OCI-M1 (cell line): Measurements from ENCODE around the gene FOXF1.

Experiments
- DNase-seq: peaks from one replicate; lab custom pipeline; 2025; lab: John Stamatoyannopoulos, UW

FOXF1 gene

DNA sequence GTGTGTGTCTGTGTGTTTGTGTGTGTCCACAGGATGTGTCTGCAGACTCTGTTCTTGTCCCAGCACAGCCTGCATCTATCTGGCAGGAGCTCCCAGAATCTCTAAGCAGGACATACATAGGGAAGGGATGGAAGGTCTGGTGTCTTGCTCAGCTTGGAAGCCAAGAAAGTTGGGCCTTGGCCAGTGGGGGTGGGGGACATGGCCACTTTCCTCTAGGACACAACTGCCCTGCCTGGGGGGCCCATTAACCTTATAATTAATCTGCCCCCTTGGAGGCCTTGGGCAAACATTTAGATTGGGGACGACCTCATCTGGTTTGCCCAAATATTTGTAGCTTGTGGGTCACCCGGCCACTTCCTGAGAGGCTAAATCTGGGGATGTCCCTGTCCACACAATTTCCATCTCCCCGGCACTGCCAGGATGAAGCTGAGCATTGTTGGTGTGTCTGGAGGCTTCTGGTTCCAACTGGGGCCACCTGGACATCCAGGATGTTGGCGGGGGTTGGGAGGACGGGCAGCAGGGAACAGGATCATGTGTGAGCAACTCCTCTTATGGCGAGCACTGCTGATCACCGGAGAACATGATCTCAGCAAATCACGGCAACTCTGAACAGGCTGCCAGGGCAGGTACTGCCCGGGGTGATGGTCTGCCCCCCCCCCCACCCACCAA, 17.2 kb upstream of the FOXF1 start:
- DNase-seq, result no peak

DNA sequence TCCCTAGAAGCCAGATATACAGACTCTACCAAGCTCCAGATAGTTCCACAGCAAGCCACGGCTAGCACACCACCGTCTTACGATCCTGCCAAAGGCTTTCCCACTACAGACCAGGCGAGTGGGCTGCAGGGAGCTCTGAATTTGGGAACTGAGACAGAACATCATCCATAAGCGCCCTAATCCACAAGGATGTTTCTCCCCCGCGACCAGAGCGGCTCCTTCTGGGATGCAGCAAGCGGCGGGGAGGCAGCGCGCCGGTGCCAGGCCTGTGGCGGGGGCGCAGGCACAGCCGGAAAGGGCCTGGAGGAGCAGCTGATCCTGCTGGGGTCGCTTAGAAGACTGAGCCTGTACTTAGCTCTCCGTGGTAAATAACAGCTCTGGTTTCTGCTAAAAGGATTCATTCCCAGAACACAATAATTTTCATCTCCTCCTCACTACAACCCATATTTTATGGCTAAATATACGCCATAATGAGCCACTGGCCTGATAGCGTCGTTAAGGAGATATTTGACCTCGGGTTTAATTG, 16.2 kb upstream of the FOXF1 start:
- no peak for DNase-seq

DNA sequence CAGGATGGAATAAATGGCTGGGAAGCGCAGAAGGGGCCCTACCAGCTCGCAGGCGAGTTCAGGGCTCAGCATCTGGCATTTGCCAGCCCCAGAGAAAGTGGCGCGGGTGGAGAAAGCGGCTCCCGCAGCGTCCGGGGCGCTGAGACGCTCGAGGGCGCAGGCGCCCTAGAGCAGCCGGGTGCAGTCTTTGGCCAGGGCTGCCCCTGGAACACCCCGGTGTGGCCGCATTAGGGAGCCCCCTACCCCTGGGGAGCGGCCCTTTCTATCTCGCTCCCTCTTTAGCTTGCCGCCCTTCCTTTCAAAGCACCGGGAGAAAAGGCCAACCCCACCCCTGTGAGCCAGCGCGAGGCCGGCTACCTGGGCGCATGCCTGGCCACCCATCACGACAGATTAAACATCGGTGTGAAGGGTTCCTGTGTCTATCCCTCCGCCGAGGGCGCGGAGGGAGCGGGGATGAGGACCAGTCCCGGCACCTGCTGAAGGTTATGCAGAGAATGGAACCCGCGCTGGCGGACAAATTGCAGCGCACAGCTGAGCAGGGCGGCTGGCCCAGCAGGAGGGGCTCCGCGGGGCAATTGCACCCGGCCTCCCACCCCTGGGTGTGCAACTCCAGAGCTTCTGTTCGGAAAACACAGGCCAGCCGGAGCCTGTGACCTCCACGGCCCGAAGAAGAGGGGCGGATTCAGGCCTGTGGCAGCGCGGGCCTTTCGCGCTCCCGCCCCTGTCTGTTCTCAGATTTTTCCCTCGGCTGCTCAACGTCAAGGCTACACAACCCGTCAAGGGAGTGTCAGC, 15.6 kb upstream of the FOXF1 start:
- no peak for DNase-seq

DNA sequence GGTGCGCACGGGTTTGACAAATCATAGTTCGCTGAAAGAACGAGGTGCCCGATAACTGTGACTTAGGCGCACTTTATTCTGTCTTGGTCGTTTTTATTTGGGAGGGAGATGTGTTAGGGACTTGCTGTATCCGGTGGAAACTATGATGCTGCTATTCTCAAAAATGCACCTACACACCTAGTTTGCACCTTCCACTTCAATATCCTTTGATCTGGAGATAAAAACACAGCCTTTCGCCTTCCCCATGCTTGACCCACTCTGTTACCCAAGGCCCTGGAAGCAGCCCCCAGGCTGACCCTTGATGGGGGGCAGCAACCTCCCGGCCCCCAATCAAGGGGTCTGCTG, 15.0 kb upstream of the FOXF1 start:
- no peak for DNase-seq

DNA sequence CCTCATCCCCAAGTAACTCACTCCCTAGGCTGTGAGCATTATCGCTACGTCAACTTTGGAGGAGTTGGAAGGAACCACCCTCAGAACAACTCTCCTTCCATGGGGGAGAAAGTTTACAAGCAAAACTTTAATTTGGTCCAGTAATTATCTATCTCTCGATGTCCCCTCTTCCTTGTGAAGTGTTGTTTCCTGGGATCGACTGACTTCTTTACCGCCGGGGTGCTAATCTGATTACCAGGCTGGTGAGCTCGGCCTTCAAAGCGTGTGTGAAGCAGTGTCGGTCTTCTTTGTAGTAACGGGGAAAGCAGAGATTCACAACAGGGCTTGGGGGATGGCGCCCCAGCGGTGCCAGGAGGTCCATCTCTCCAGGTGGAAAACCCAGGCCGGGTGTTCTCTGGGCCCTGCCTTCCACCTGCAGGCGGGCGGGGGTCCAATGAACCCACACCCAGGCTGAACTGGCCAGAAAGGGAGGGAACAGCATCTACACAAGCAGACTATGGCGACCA, 14.5 kb upstream of the FOXF1 start:
- no peak for DNase-seq

DNA sequence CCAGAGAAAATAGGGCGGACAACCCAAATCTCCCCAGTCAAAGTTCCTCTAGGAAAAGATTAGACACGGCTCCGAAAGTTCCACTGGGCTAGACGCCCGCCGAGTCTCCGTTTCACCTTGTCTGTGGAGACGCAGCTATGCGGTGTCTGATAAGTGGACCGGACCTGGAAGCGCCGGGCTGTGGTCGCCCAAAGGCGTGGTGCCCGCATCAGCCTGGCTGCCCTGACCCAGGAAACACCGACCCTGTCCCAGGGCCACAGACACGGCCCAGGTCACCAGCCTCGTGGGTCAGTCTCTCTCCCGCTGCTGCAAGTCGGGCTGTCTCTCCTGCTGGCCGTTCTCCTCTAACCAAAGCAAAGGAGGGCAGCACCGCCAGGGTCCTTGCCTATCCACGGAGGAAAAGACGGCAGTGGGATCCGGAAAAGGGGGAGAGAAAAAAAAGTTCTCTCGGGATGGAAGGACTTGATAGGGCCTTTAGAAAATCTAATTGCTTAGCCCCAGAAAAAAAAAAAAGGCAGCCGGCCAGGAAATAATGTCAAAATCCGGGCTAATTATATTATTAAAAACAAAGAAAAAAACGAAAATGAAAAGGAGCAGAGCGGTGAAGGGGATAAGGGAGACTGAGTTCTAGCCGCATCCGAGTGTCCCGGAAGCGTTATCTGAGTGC, 13.9 kb upstream of the FOXF1 start:
- no peak for DNase-seq

DNA sequence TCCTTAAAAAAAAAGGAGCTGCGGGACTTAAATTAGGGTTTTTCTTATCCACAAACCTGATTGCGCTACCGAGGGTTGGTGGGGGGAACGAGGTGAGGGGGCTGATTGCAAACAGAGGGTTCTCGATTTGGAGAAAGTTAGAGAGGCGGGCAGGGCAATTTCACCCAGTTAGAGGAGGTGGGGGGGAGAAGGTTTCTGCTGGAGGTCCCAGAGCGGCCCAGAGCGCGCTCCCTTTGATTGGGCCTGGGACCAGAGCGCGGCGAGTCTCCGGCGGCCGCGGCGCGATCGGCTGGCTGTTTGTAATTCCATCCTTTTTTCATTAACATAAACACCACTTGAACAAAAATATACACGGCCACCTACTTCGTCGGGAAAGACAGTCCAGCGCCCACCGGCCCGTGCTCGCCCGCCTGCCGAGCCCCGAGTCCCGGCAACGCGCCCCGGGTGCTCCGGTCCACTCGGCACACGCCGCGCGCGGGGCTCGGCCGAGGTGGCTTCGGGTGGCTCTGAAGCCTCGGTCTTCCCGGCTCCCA, 13.3 kb upstream of the FOXF1 start:
- no peak for DNase-seq

DNA sequence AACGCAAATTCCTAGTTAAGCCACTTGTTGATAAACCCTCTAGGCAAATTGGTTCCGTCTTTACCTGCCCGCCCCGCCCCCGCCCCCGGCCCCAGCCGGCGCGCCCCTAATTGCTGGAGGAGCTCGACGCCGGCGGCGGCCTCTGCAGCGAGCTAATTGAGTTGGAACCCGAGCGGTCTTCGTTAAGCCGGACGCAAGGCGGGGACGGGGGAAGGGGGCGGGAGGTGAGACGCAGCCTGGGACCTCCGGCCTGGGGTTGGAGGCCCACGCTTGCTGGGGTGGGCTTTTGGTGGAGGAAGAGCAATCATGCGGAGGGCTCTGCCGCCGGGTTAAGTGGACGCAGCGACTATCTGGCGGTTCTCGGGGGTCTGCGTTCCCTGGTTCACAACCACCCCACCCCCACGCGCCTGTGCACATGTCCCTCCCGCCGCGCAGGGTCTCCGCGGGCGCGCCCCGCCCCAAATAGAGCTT, 12.7 kb upstream of the FOXF1 start:
- no peak for DNase-seq

DNA sequence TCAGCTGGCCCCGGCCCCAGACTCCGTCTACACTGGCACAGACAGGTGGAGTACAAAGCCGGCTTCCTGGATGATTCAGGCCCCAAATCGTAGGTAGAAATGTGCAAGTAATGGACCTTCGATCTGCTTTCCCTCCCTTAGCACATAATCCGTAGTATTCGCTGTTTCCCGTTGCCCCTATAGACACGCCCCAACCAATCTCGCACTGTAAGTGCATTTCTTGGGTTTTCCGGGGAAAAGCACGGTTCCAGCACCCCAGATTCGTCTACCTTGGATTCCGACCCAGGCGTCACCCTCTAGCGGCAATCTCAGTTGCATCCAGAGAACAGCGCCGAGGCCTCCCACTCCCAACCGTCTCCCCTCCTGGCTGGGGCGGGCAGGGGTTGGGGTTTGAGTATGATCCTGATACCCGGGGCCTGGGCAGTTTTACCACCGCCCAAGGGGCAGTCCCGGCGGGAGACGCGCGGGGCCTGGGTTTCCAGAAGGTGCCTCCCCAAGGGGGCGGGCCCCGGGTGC, 12.1 kb upstream of the FOXF1 start:
- no peak for DNase-seq

DNA sequence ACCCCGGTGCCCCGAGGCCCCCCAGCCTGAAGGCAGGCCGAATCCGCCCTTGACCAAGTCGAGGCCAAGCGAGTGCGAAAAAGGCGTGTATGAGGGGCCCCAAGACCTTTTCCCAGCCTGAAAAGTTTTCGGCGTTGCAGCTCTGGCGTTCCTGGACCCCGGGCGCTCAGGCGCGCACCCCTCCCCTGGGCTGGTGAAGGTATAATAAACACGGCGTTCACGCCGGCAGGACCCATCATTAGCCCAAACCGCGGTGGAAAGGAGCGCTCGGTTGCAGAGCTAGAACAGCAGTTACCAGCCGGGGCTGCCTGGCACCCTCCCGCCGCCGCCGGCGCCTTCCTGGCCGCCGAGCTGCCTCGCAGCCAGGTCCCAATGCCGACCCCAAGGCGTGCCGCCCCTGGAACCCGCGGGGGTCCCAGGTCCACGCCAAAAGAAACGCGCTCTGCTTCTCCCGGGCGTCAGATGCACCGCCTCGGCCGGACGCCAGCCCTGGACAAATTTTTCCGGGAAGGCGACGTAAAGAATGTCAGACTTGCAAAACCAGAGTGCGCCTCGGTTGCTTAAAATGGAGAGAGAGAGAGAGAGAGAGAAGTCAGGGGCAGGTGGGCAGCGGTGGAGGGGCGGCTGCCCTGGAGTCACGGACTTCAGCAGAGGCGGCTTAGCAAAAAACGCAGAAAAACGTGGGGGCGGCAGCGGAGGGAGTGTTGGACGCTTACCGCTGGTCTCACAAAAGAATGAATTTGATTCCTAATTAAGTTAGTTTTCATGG, 11.5 kb upstream of the FOXF1 start:
- no peak for DNase-seq

DNA sequence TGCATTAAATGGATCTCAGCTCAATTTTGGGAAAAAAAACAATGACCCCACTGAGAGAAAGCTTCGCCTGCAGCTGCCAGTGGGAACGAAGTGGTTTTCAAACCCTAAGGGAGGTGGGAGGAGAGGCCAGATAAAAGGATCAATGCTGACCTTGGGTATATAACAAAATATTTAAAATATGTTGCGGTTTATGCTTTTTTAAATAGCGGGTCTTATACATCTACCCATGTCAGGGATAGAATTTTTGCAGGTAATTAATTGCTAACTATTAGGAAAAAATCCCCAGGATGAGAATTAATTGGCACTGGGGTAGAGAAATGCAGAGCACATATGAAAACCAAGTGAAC, 10.9 kb upstream of the FOXF1 start:
- DNase-seq, result no peak

DNA sequence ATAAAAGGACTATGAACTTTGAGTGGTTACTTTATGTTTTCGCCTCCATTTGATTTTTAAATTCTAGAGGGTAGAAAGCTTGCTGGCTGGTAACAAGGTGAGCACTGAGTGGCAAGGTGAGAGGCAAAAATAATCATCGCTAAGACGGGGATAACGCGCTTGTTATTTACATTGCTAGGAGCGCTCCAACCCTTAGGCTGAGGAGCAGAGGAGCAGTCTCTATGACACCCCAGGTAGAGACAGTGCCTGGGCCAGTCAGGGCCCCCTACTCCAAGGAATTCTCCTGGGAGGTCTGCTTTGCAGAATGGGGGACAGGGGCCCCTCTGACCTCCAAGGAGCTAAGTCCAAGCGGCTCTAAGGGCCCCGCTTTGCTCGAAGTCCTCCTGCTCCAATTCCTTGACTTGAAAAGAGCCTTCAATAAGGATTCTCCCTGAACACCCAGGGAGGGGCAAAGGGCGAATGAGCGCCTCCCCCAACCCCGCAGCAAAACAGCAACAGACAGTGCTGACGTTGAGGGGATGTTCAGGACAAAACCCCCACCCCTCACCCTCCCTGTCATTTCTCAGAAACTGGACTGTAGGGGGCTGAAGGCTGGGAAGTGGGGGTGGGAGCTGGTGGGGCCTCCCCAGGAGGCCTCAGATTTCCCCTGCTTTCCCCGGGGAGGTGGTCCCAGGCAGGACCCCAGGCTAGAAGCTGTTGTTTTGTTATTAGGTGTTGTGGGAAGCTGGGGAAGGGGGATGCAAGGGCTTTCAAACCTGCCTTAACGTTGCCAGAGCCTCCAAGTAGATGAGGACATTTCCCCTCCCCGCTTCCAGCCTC, 10.2 kb upstream of the FOXF1 start:
- DNase-seq, result no peak

DNA sequence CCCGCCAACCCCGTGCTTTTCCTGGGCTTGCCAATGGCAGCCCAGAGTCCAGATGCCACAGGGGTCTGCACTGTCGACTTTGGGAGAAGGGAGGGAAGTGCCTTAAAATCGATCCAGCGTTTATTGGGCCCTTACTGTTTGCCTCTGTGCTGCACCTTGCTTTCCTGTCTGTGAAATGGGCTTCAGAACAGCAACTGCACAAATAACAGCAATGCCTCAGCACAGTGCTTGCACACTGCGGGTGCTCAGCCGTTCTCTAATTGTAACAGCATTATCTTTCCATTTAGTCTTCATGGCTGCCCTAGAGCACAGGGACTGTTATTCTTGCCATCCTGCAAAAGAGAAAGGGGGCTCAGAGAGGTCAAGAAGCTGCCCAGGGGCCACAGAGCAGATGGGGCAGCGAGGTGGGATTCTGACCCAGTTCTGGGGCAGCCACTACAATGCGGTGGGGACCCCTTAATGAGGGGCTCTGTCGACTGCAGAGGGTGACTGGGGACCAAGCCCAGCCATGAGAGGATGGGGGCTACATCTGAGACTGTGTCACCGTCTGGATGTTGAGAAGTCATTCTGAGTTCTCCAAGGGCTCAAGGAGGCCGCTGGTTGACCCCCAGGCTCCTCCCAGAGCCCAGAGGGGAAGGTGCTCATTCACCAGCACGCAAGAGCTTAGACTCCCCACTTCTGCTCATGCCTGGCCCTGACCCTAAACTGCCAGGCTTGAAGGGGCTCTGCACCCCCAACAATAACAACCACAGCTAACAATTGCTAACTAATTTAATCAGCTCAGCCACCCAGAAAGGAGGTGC, 9.4 kb upstream of the FOXF1 start:
- DNase-seq, result no peak

DNA sequence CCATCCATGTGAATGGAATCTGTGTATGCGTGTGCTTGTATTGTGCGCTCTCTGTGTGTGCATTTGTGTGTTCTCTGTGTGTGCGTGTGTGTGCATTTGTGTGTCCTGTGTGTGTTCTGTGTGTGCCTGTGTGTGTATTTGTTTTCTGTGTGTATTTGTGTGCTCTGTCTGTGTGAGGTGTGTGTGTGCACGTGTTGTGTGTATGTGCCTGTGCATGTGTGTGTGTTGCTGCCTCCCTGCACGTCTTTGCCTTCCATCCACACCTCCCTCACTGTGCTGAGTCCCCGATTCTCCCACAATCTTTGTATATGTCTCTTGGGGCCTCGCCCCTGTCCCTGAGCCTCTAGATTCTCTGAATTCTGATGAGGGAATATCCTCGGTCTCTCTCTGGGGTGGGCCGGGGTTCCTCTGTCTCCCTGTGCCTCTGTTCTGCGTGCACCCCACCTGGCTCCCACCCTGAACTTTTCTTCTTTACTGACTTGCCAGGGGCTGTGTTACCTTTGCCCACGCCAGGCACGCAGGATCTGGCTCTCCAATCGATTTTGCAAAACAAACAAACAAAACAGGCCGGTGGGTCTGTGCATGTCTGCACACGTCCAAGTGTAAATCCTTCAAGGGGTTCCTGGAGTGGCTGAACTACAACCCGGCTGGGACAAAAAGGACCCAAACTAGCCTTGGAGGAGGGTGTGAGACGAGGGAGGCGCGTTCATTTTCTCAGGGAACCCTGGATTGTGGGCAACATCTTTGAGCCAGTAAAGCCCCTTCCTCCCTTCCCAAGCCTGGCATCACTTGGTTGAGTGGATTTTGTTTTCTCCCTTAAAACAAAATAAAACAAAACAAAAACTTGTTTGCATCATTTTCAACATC, 8.1 kb upstream of the FOXF1 start:
- no peak for DNase-seq

DNA sequence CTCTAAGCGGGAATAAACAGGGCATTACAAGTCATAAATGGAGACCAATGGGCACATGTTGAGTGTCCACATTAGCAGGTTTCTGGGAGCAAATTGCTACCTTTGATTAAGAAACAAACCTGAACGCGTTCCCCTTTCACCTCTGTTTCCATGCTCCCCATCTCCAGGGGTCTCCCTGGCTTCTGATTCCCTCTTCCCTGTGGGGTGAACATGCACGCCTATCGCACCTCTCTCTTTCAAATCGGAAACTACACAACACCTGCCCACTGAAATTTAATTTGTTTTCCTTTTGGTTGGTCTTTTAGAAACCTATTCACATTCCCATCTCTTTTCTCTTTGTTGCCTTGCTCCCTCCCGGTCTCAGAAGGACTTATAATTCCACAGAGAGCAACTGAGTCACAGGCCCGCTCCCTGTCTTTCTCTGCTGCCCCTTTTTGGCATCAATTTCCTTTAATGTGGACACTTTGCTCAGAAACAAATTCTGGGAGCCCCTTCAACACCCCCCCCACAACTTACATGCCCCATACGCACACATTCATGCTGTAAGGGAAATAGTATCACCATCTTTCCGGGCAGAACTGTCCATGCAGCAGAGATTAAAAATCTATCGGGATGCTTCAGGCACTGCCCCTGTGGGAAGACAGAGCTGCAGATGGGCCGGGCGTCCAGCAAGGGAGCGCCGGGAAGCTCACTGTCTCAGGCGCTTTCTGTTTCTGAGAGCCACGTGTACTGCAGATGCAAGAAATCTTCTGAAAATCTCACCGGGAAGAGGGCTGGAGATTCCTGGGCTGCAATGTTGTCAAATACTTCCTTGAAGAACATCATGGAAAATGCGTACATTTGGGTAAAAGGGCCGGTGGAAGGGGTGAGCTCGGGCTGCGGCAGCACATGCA, 7.2 kb upstream of the FOXF1 start:
- DNase-seq, result no peak

DNA sequence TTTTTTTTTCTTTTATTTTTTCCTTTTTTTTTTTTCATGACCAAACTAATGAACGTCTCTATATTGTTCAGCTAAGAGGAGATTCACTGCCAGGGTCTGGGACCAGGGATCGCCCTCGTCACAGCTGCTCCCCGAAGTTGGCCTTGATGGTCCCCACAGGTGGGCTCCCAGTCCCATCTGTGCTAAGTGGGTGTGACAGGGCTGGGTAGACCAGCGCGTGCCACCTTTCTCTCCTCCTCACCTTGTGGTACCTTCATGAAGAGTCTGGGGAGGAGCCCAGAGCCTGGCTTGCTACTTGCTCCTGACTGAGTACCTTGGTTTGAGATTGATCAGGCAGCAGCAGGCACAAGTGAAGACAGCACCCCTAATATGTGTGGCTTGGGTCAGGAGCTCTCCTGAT, 6.5 kb upstream of the FOXF1 start:
- DNase-seq, result no peak

DNA sequence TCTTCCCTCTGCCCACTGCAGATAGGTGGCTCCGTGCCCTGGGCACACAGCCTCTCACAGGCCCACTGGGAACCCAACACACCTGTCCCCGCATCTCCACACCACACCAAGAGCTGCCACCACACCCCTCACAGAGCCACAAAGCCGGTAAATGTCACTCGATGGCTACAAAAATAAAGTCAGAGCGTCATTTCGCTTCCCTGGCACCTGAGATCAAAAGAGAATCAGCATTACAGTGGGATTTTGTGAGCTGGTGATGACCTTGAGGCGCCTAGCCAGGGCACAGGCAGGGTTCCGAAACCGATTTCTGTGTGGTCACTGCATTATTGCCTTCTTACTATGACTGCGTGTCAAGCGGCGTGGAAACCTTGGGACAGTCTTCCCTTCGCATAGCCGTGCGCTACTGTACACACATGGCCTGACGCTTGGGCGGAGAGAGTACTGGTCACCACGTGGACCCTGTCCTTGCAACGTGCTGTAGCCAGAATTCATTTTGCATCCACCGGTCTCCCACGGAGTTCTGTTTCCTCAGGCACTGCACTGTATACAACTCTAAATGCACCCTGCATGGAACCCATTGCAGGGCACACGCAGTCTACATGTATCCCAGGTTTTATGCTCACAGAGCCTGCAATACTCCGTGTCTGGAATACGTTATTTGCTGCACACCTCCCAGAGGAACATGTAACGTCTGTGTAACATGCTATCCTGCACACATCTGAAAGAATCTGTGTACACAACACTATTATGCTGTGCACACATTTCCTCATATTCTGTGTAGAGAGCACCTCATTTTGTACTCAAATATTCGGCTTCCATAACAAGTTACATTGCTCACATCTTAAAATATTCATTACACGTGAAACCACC, 5.8 kb upstream of the FOXF1 start:
- no peak for DNase-seq
